KMS-11 (cell line): ENCODE results near the gene TBCD.

ENCODE experiments used
- H2AFZ ChIP-seq: fragments of 200-600 bp; sonication (generic); 2 replicates; pipeline ENCODE4 v1.6.1; 2016; ENCODE audit warnings: antibody characterized with exemption, mixed run types, low read depth
- H3K27ac ChIP-seq: fragments of 200-600 bp; sonication (generic); 2 replicates; pipeline ENCODE4 v1.6.1; 2016; ENCODE audit warnings: mild to moderate bottlenecking, mixed run types
- H3K27me3 ChIP-seq: fragments of 200-600 bp; sonication (generic); 2 replicates; pipeline ENCODE4 v1.6.1; 2017; ENCODE audit warnings: mild to moderate bottlenecking, low read depth, mixed run types, moderate library complexity; ENCODE audit not compliant: insufficient read depth
- H3K36me3 ChIP-seq: fragments of 200-600 bp; sonication (generic); 2 replicates; pipeline ENCODE4 v1.6.1; 2017; ENCODE audit warnings: mild to moderate bottlenecking, mixed run types; ENCODE audit not compliant: insufficient read depth
- H3K4me1 ChIP-seq: fragments of 200-600 bp; sonication (generic); 2 replicates; pipeline ENCODE4 v1.6.1; 2016; ENCODE audit warnings: mild to moderate bottlenecking, low read depth, mixed run types; ENCODE audit not compliant: poor library complexity, severe bottlenecking
- H3K4me2 ChIP-seq: fragments of 200-600 bp; sonication (generic); 2 replicates; pipeline ENCODE4 v1.7.0; 2016; ENCODE audit warnings: mild to moderate bottlenecking, mixed run types
- H3K4me3 ChIP-seq: fragments of 200-600 bp; sonication (generic); IDR thresholded peaks from 2 replicates; pipeline ENCODE4 v1.6.1; 2017; ENCODE audit warnings: low read depth, low read length, mixed read lengths; ENCODE audit not compliant: insufficient read depth
- H3K79me2 ChIP-seq: fragments of 200-600 bp; sonication (generic); 2 replicates; pipeline ENCODE4 v1.6.1; 2016; ENCODE audit warnings: low read depth, mixed run types; ENCODE audit not compliant: insufficient read depth
- H3K9ac ChIP-seq: fragments of 200-600 bp; sonication (generic); 2 replicates; pipeline ENCODE4 v1.6.1; 2016; ENCODE audit warnings: mild to moderate bottlenecking, mixed run types
- H4K20me1 ChIP-seq: fragments of 200-600 bp; sonication (generic); 2 replicates; pipeline ENCODE4 v1.6.1; 2016; ENCODE audit warnings: mild to moderate bottlenecking, mixed run types; ENCODE audit not compliant: insufficient read depth
- CTCF ChIP-seq: fragments of 200-600 bp; sonication (generic); conservative IDR thresholded peaks from 2 replicates; pipeline ENCODE4 v1.6.1; 2017; ENCODE audit warnings: low read depth, mild to moderate bottlenecking, antibody characterized with exemption, low read length, moderate library complexity, mixed read lengths

The TBCD gene

GRCh38 chr17:82817947-82818346 is 66.1 kb downstream of the TBCD start:
- H2AFZ ChIP-seq = no peak overlapping the region
- H3K4me3 ChIP-seq = no peak overlapping the region
- H3K27me3 ChIP-seq = no peaks in the 10 kb centered on the region
- H3K9ac ChIP-seq = no peak overlapping the region
- H4K20me1 ChIP-seq = no peaks in the 10 kb centered on the region
- no peaks in the 10 kb centered on the region for H3K4me1 ChIP-seq
- H3K36me3 ChIP-seq = peaks cover 3% of the 10 kb centered on the region; the same call in 1 of the 2 replicates
- H3K27ac ChIP-seq = no peak overlapping the region
- no peak overlapping the region for H3K4me2 ChIP-seq
- TF ChIP-seq CTCF = no peak
- no peaks in the 10 kb centered on the region for H3K79me2 ChIP-seq

GRCh38 chr17:82820278-82821251 is 68.7 kb downstream of the TBCD start:
- no peak overlapping the region for H3K4me2 ChIP-seq
- H3K27me3 ChIP-seq = no peaks in the 10 kb centered on the region
- H3K4me1 ChIP-seq = no peaks in the 10 kb centered on the region
- no peak overlapping the region for H3K4me3 ChIP-seq
- no peak for TF ChIP-seq CTCF
- H3K27ac ChIP-seq = no peak overlapping the region
- H4K20me1 ChIP-seq = no peaks in the 10 kb centered on the region
- peaks cover 3% of the 10 kb centered on the region; the same call in 1 of the 2 replicates for H3K36me3 ChIP-seq
- no peak overlapping the region for H2AFZ ChIP-seq
- H3K79me2 ChIP-seq = no peaks in the 10 kb centered on the region
- H3K9ac ChIP-seq = no peak overlapping the region

GRCh38 chr17:82821554-82821953 is 69.7 kb downstream of the TBCD start:
- H3K4me2 ChIP-seq = no peak overlapping the region
- H3K4me3 ChIP-seq = no peak overlapping the region
- no peak overlapping the region for H3K9ac ChIP-seq
- no peaks in the 10 kb centered on the region; the same call in 1 of the 2 replicates for H3K36me3 ChIP-seq
- H3K27ac ChIP-seq = no peak overlapping the region
- H2AFZ ChIP-seq = no peak overlapping the region
- no peaks in the 10 kb centered on the region for H3K79me2 ChIP-seq
- H3K4me1 ChIP-seq = no peaks in the 10 kb centered on the region
- H4K20me1 ChIP-seq = no peaks in the 10 kb centered on the region
- H3K27me3 ChIP-seq = no peaks in the 10 kb centered on the region
- TF ChIP-seq CTCF = no peak

- no peak overlapping the region for H2AFZ ChIP-seq
- H3K27ac ChIP-seq = no peak overlapping the region
- H3K9ac ChIP-seq = no peak overlapping the region
- no peaks in the 10 kb centered on the region for H4K20me1 ChIP-seq
- H3K36me3 ChIP-seq = no peaks in the 10 kb centered on the region; the same call in 1 of the 2 replicates
- no peak for TF ChIP-seq CTCF
- no peak overlapping the region for H3K4me3 ChIP-seq
- no peaks in the 10 kb centered on the region for H3K27me3 ChIP-seq
- H3K4me1 ChIP-seq = no peaks in the 10 kb centered on the region
- H3K79me2 ChIP-seq = no peaks in the 10 kb centered on the region
- H3K4me2 ChIP-seq = no peak overlapping the region
Observed at GRCh38 chr17:82822281-82822680, 70.4 kb downstream of the TBCD start.
